H1 (cell line): ENCODE data around the gene MGAT4B. TPM values are rescaled to one million over a fixed set of nuclear protein-coding genes. Genes with fewer than 3 reads are reported as not detected.

Experiments
- CHD1 ChIP-seq: IDR thresholded peaks from 2 replicates; pipeline ENCODE4 v1.6.1; 2012; ENCODE audit warnings: low read depth, low read length, improper control_type of control experiment
- EGR1 ChIP-seq: IDR thresholded peaks from 2 replicates; pipeline ENCODE4 v1.6.1; 2011; ENCODE audit warnings: low read depth, low read length, borderline replicate concordance
- EP300 ChIP-seq, 2 experiments: IDR thresholded peaks; 1 replicate in 1 of 2; 2 replicates in 1 of 2; pipeline ENCODE4 v1.6.1; 2011 to 2012; ENCODE audit warnings: low read depth in 2 of 2, low read length in 2 of 2, mild to moderate bottlenecking in 2 of 2, borderline replicate concordance in 1 of 2, inconsistent platforms in 1 of 2, moderate library complexity in 1 of 2
- GABPA ChIP-seq: IDR thresholded peaks from 2 replicates; pipeline ENCODE4 v1.6.1; 2011; ENCODE audit warnings: mild to moderate bottlenecking, low read length, moderate library complexity, borderline replicate concordance; ENCODE audit not compliant: insufficient read depth
- KDM1A ChIP-seq: fragments of 200-600, 300-600 bp; sonication (generic); IDR thresholded peaks from 2 replicates; pipeline ENCODE4 v1.7.1; 2016; ENCODE audit warnings: mild to moderate bottlenecking, low read length, borderline replicate concordance
- SAP30 ChIP-seq: fragments of 300-600 bp; sonication (generic); IDR thresholded peaks from 2 replicates; pipeline ENCODE4 v1.7.1; 2012; ENCODE audit warnings: low read length, moderate library complexity, mild to moderate bottlenecking, inconsistent platforms; ENCODE audit not compliant: insufficient read depth, insufficient replicate concordance
- ZNF274 ChIP-seq: IDR thresholded peaks from 2 replicates; pipeline ENCODE4 v1.7.0; 2012; ENCODE audit warnings: low read length, borderline replicate concordance; ENCODE audit errors: extremely low read depth
- polyA plus RNA-seq, 7 experiments: library from polyadenylated mRNA; depleted of rRNA in 3 of 7; stranded (reverse) in 5 of 7; unstranded in 2 of 7; fragments of >200 nt in 5 of 7; fragments of 200-250 nt in 2 of 7; gene quantifications; 1 replicate in 5 of 7; 2 replicates in 1 of 7; 4 replicates in 1 of 7; pipeline versions ENCODE4 v1.2.1 to v1.2.3, GENCODE V29; 2011 to 2013; ENCODE audit warnings: missing spikeins in 2 of 7, mixed read lengths in 2 of 7
- total RNA-seq: library from RNA; stranded (reverse); fragmentation: NEBNext Ultra II Directional; extraction: Animal tissue kit (Norgen Biotek cat#: 25700); gene quantifications from 2 replicates; pipeline ENCODE4 v1.2.1, GENCODE V29; 2021
- TF ChIP-seq, protein P1 (sequence below): fragments of 300-600 bp; sonication (generic); IDR thresholded peaks from 2 replicates; pipeline ENCODE4 v1.7.1; 2012; ENCODE audit warnings: low read length, moderate library complexity, mild to moderate bottlenecking, inconsistent platforms; ENCODE audit not compliant: insufficient replicate concordance

Gene MGAT4B
- total and polyA plus RNA-seq, 2 of the 8 experiments (the other 6 are each of a cell fraction or from before 2014, with no cell fraction given) = 116 to 128 TPM

DNA sequence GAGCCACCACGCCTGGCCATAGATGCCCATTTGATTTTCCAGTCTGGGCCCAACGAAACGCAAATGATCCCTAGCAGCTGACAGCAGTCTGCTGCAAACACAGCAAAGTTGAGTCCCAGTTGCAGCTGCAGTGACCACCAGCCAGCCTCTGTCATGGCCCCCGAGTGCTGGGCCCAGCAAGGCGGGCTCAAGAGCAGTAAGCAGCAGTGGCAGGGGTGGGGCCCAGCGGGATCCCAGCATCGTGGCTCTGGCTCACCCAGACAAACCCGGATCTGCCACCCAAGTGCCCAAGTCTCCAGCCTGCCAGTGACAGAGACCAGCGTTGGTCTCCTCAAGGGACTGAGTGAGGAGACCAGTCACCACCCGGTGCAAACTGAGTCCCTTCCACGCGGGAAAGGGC is 19.8 kb downstream of the MGAT4B start (continued):
- TF ChIP-seq, protein P1, sequence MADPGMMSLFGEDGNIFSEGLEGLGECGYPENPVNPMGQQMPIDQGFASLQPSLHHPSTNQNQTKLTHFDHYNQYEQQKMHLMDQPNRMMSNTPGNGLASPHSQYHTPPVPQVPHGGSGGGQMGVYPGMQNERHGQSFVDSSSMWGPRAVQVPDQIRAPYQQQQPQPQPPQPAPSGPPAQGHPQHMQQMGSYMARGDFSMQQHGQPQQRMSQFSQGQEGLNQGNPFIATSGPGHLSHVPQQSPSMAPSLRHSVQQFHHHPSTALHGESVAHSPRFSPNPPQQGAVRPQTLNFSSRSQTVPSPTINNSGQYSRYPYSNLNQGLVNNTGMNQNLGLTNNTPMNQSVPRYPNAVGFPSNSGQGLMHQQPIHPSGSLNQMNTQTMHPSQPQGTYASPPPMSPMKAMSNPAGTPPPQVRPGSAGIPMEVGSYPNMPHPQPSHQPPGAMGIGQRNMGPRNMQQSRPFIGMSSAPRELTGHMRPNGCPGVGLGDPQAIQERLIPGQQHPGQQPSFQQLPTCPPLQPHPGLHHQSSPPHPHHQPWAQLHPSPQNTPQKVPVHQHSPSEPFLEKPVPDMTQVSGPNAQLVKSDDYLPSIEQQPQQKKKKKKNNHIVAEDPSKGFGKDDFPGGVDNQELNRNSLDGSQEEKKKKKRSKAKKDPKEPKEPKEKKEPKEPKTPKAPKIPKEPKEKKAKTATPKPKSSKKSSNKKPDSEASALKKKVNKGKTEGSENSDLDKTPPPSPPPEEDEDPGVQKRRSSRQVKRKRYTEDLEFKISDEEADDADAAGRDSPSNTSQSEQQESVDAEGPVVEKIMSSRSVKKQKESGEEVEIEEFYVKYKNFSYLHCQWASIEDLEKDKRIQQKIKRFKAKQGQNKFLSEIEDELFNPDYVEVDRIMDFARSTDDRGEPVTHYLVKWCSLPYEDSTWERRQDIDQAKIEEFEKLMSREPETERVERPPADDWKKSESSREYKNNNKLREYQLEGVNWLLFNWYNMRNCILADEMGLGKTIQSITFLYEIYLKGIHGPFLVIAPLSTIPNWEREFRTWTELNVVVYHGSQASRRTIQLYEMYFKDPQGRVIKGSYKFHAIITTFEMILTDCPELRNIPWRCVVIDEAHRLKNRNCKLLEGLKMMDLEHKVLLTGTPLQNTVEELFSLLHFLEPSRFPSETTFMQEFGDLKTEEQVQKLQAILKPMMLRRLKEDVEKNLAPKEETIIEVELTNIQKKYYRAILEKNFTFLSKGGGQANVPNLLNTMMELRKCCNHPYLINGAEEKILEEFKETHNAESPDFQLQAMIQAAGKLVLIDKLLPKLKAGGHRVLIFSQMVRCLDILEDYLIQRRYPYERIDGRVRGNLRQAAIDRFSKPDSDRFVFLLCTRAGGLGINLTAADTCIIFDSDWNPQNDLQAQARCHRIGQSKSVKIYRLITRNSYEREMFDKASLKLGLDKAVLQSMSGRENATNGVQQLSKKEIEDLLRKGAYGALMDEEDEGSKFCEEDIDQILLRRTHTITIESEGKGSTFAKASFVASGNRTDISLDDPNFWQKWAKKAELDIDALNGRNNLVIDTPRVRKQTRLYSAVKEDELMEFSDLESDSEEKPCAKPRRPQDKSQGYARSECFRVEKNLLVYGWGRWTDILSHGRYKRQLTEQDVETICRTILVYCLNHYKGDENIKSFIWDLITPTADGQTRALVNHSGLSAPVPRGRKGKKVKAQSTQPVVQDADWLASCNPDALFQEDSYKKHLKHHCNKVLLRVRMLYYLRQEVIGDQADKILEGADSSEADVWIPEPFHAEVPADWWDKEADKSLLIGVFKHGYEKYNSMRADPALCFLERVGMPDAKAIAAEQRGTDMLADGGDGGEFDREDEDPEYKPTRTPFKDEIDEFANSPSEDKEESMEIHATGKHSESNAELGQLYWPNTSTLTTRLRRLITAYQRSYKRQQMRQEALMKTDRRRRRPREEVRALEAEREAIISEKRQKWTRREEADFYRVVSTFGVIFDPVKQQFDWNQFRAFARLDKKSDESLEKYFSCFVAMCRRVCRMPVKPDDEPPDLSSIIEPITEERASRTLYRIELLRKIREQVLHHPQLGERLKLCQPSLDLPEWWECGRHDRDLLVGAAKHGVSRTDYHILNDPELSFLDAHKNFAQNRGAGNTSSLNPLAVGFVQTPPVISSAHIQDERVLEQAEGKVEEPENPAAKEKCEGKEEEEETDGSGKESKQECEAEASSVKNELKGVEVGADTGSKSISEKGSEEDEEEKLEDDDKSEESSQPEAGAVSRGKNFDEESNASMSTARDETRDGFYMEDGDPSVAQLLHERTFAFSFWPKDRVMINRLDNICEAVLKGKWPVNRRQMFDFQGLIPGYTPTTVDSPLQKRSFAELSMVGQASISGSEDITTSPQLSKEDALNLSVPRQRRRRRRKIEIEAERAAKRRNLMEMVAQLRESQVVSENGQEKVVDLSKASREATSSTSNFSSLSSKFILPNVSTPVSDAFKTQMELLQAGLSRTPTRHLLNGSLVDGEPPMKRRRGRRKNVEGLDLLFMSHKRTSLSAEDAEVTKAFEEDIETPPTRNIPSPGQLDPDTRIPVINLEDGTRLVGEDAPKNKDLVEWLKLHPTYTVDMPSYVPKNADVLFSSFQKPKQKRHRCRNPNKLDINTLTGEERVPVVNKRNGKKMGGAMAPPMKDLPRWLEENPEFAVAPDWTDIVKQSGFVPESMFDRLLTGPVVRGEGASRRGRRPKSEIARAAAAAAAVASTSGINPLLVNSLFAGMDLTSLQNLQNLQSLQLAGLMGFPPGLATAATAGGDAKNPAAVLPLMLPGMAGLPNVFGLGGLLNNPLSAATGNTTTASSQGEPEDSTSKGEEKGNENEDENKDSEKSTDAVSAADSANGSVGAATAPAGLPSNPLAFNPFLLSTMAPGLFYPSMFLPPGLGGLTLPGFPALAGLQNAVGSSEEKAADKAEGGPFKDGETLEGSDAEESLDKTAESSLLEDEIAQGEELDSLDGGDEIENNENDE = no peak
- TF ChIP-seq EGR1 (no peak), KDM1A (no peak), CHD1 (no peak), ZNF274 (no peak), EP300 (IDR thresholded peaks at IDR 0.05; ENCODE audit: borderline replicate concordance in 1 of 2, low read depth in 2 of 2, low read length in 2 of 2) (no peak), GABPA (no peak), SAP30 (no peak)
